Activated T-cell treated with anti-CD3 and anti-CD28 coated beads for 24 hours (primary cell): Measurements from ENCODE around the gene CCDC88C.
"Not testable (repeated sequence)": the region's sequence is repeated elsewhere in the genome, so short reads cannot be mapped to it uniquely, and the experiment has no call there.

Experiments
- DNase-seq: peaks from one replicate; pipeline ENCODE4 v3.0.0-alpha.2; 2020; ENCODE audit warnings: low read depth

Gene CCDC88C

GRCh38 chr14:91417120-91417982, at the start of gene CCDC88C:
TSS of gene CCDC88C (minus strand) at chr14:91417820. CDS start at chr14:91417690, 130 bp downstream.
- DNase-seq = peak; percentile 66

- DNase-seq = no peak
Observed at GRCh38 chr14:91466192-91466591, 48.6 kb upstream of the CCDC88C start.

- DNase-seq = no peak
Observed at GRCh38 chr14:91464615-91465205, 47.1 kb upstream of the CCDC88C start.

- DNase-seq = no peak
Observed at GRCh38 chr14:91458612-91459011, 41.0 kb upstream of the CCDC88C start.

GRCh38 chr14:91456283-91456682, 38.7 kb upstream of the CCDC88C start:
- DNase-seq = no peak

GRCh38 chr14:91454580-91454979, 37.0 kb upstream of the CCDC88C start:
- no peak for DNase-seq

GRCh38 chr14:91454155-91454554, 36.5 kb upstream of the CCDC88C start:
- no peak for DNase-seq

- no peak for DNase-seq
Observed at GRCh38 chr14:91453744-91454143, 36.1 kb upstream of the CCDC88C start.

- DNase-seq = no peak
Observed at GRCh38 chr14:91444335-91445020, 26.9 kb upstream of the CCDC88C start.

GRCh38 chr14:91439345-91439744, 21.7 kb upstream of the CCDC88C start:
- no peak for DNase-seq

- no peak for DNase-seq
Observed at GRCh38 chr14:91438845-91439244, 21.2 kb upstream of the CCDC88C start.

- not testable (repeated sequence) for DNase-seq
Observed at GRCh38 chr14:91436266-91436665, 18.6 kb upstream of the CCDC88C start.

GRCh38 chr14:91429385-91429784, 11.8 kb upstream of the CCDC88C start:
- no peak for DNase-seq

- DNase-seq = not testable (repeated sequence)
Observed at GRCh38 chr14:91428931-91429330, 11.3 kb upstream of the CCDC88C start.

GRCh38 chr14:91425531-91425944, 7.9 kb upstream of the CCDC88C start:
- DNase-seq = not testable (repeated sequence)

GRCh38 chr14:91424813-91425530, 7.4 kb upstream of the CCDC88C start:
- DNase-seq = no peak

- no peak for DNase-seq
Observed at GRCh38 chr14:91420686-91421085, 3.1 kb upstream of the CCDC88C start.

- DNase-seq = no peak
Observed at GRCh38 chr14:91419451-91419850, 1.8 kb upstream of the CCDC88C start.

GRCh38 chr14:91419044-91419397, 1.4 kb upstream of the CCDC88C start:
- DNase-seq = no peak

GRCh38 chr14:91418387-91419043, 895 bp upstream of the CCDC88C start:
- DNase-seq = peak; percentile 73

GRCh38 chr14:91417983-91418386, 365 bp upstream of the CCDC88C start:
- no peak for DNase-seq

GRCh38 chr14:91416744-91417119, 888 bp downstream of the CCDC88C start:
- no peak for DNase-seq
